RWPE2 (cell line): ENCODE measurements around the gene RHOJ.

Experiments used
- ATAC-seq: fragments of 200-7000 bp; cut with Tn5 transposase; 3 replicates; pipeline ENCODE4 v1.9.1; 2021; ENCODE audit warnings: low read depth
- DNase-seq: peaks from one replicate; pipeline ENCODE4 v3.0.0-alpha.2; 2020; ENCODE audit warnings: low spot score
- H3K27ac ChIP-seq: fragments of 450-650 bp; 2 replicates; pipeline ENCODE4 v1.5.1; 2017; ENCODE audit warnings: mild to moderate bottlenecking; ENCODE audit not compliant: poor library complexity, severe bottlenecking
- H3K27me3 ChIP-seq: fragments of 250-450 bp; sonication (Bioruptor Pico); 2 replicates; pipeline ENCODE4 v1.5.1; 2021; ENCODE audit warnings: mild to moderate bottlenecking, moderate library complexity; ENCODE audit not compliant: insufficient read depth, poor library complexity, severe bottlenecking
- H3K36me3 ChIP-seq: fragments of 250-450 bp; sonication (Bioruptor Pico); 2 replicates; pipeline ENCODE4 v1.5.1; 2020; ENCODE audit warnings: low read depth, mild to moderate bottlenecking, moderate library complexity
- H3K4me1 ChIP-seq: fragments of 250-450 bp; sonication (Bioruptor Pico); 2 replicates; pipeline ENCODE4 v1.5.1; 2021; ENCODE audit warnings: mild to moderate bottlenecking, moderate library complexity; ENCODE audit not compliant: insufficient read depth, poor library complexity, severe bottlenecking
- H3K4me3 ChIP-seq: fragments of 250-450 bp; sonication (Bioruptor Pico); 2 replicates; pipeline ENCODE4 v1.5.1; 2021; ENCODE audit warnings: mild to moderate bottlenecking, moderate library complexity; ENCODE audit not compliant: severe bottlenecking
- H3K9me3 ChIP-seq: fragments of 250-450 bp; sonication (Bioruptor Pico); 2 replicates; pipeline ENCODE4 v1.5.1; 2021; ENCODE audit warnings: mild to moderate bottlenecking, moderate library complexity; ENCODE audit not compliant: severe bottlenecking
- CTCF ChIP-seq: fragments of 450-650 bp; IDR thresholded peaks from one replicate; pipeline ENCODE4 v1.5.1; 2017; ENCODE audit warnings: mild to moderate bottlenecking, moderate library complexity; ENCODE audit not compliant: poor library complexity, severe bottlenecking

RHOJ gene

DNA sequence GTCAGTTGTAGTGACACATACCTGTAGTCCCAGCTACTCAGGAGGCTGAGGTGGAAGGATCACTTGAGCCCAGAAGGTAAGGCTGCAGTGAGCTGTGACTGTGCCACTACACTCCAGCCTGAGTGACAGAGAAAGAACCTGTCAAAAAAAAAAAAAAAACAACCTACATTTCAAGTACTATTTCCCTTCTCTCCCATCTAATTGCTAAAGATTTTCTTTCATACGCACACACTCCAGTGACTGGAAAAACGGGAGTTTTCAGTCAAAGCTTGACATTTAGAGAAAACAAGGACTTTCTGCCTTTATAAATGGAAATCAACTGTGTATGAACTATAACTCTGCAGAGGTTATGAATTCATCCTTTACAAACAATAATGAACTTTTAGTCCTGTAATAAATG is 88.6 kb downstream of the RHOJ start:
- no peaks in the 10 kb centered on the region for H3K4me1 ChIP-seq
- no peaks in the 10 kb centered on the region for H3K36me3 ChIP-seq
- H3K27ac ChIP-seq, result no peak overlapping the region

GRCh38 chr14:63295231-63295685 is 91.0 kb downstream of the RHOJ start:
- no peaks in the 10 kb centered on the region for H3K36me3 ChIP-seq
- H3K9me3 ChIP-seq, result no peaks in the 10 kb centered on the region
- H3K27ac ChIP-seq, result no peak overlapping the region
- peaks cover 3% of the 10 kb centered on the region for H3K27me3 ChIP-seq
- H3K4me3 ChIP-seq, result no peak overlapping the region
- TF ChIP-seq CTCF, result no peak
- no peak for ATAC-seq
- no peak for DNase-seq
- H3K4me1 ChIP-seq, result no peaks in the 10 kb centered on the region

More for the DNA sequence above, 88.6 kb downstream of the RHOJ start:
- no peaks in the 10 kb centered on the region for H3K9me3 ChIP-seq
- ATAC-seq (no peak), DNase-seq (no peak)
- no peak for TF ChIP-seq CTCF
- no peak overlapping the region for H3K4me3 ChIP-seq
- peaks cover 3% of the 10 kb centered on the region for H3K27me3 ChIP-seq

GRCh38 chr14:63296060-63296563 is 91.9 kb downstream of the RHOJ start:
- peaks cover 3% of the 10 kb centered on the region for H3K27me3 ChIP-seq
- no peaks in the 10 kb centered on the region for H3K4me1 ChIP-seq
- H3K9me3 ChIP-seq, result no peaks in the 10 kb centered on the region
- no peak for DNase-seq
- H3K4me3 ChIP-seq, result no peak overlapping the region
- no peak overlapping the region for H3K27ac ChIP-seq
- no peak for TF ChIP-seq CTCF
- ATAC-seq, result no peak
- no peaks in the 10 kb centered on the region for H3K36me3 ChIP-seq

- peaks cover 3% of the 10 kb centered on the region for H3K27me3 ChIP-seq
- no peak overlapping the region for H3K27ac ChIP-seq
- H3K4me1 ChIP-seq, result no peaks in the 10 kb centered on the region
- no peaks in the 10 kb centered on the region for H3K36me3 ChIP-seq
- no peak for ATAC-seq
- no peak for DNase-seq
- no peak for TF ChIP-seq CTCF
- H3K4me3 ChIP-seq, result no peak overlapping the region
- no peaks in the 10 kb centered on the region for H3K9me3 ChIP-seq
Measured at GRCh38 chr14:63297372-63298063, 93.3 kb downstream of the RHOJ start.
